Mesendoderm (in vitro differentiated cells): ENCODE measurements around the gene ADAMTS12.

Source experiments
- DNase-seq: peaks from one replicate; pipeline ENCODE4 v3.0.0; 2013
- H2AK5ac ChIP-seq: 2 replicates; pipeline ENCODE4 v1.6.1; 2013; ENCODE audit warnings: low read length, inconsistent platforms
- H2BK120ac ChIP-seq: 2 replicates; pipeline ENCODE4 v1.6.1; 2013; ENCODE audit warnings: low read depth, mild to moderate bottlenecking, low read length, moderate library complexity, mixed read lengths
- H2BK15ac ChIP-seq: replicated peaks from 2 replicates; pipeline ENCODE4 v1.6.1; 2013; ENCODE audit warnings: low read depth, mild to moderate bottlenecking, moderate library complexity
- H2BK5ac ChIP-seq: 2 replicates; pipeline ENCODE4 v1.6.1; 2013; ENCODE audit warnings: low read length, inconsistent platforms
- H3K18ac ChIP-seq: 2 replicates; pipeline ENCODE4 v1.6.1; 2013; ENCODE audit warnings: mild to moderate bottlenecking, low read length, mixed read lengths
- H3K23ac ChIP-seq: one replicate; pipeline ENCODE4 v1.6.1; 2013; ENCODE audit warnings: low read length
- H3K27ac ChIP-seq: 2 replicates; pipeline ENCODE4 v1.5.1; 2013; ENCODE audit warnings: low read depth, mild to moderate bottlenecking, inconsistent platforms, low read length, moderate library complexity
- H3K27me3 ChIP-seq: 2 replicates; pipeline ENCODE4 v1.6.1; 2013; ENCODE audit warnings: low read length, control low read depth, mild to moderate bottlenecking, inconsistent platforms; ENCODE audit not compliant: insufficient read depth, poor library complexity
- H3K36me3 ChIP-seq: 2 replicates; pipeline ENCODE4 v1.6.1; 2013; ENCODE audit warnings: low read length, inconsistent platforms; ENCODE audit not compliant: control insufficient read depth, insufficient read depth
- H3K4ac ChIP-seq: one replicate; pipeline ENCODE4 v1.6.1; 2013; ENCODE audit warnings: low read depth, mild to moderate bottlenecking, low read length, moderate library complexity
- H3K4me1 ChIP-seq: 2 replicates; pipeline ENCODE4 v1.6.1; 2013; ENCODE audit warnings: low read depth, low read length, inconsistent platforms; ENCODE audit not compliant: control insufficient read depth
- H3K4me2 ChIP-seq: 2 replicates; pipeline ENCODE4 v1.6.1; 2013; ENCODE audit warnings: low read length
- H3K4me3 ChIP-seq: 2 replicates; pipeline ENCODE4 v1.5.1; 2013; ENCODE audit warnings: mild to moderate bottlenecking, low read length
- H3K56ac ChIP-seq: one replicate; pipeline ENCODE4 v1.6.1; 2013; ENCODE audit warnings: low read length
- H3K79me1 ChIP-seq: 2 replicates; pipeline ENCODE4 v1.6.1; 2013; ENCODE audit warnings: low read length, inconsistent platforms
- H3K79me2 ChIP-seq: 2 replicates; pipeline ENCODE4 v1.6.1; 2013; ENCODE audit warnings: mild to moderate bottlenecking, low read length; ENCODE audit not compliant: control insufficient read depth, insufficient read depth
- H3K9ac ChIP-seq: 2 replicates; pipeline ENCODE4 v1.6.1; 2013; ENCODE audit warnings: low read length, inconsistent platforms
- H4K5ac ChIP-seq: one replicate; pipeline ENCODE4 v1.6.1; 2013; ENCODE audit warnings: low read length
- H4K8ac ChIP-seq: one replicate; pipeline ENCODE4 v1.6.1; 2013; ENCODE audit warnings: low read depth, mild to moderate bottlenecking, control low read depth, low read length, moderate library complexity
- WGBS: extraction: QIAGEN DNeasy Blood & Tissue Kit; methylation state at CpG from one replicate; pipeline ENCODE4 v1.1.7; 2013; ENCODE audit warnings: low lambda C conversion rate, missing lambda C conversion rate; ENCODE audit not compliant: insufficient coverage; ENCODE audit errors: extremely low coverage; 5-methylcytosine and 5-hydroxymethylcytosine counted together

The ADAMTS12 gene

GRCh38 chr5:33614039-33614438 lies 277.8 kb downstream of the ADAMTS12 start:
- no peaks in the 10 kb centered on the region for H3K36me3 ChIP-seq
- DNase-seq = no peak
- no peak overlapping the region for H3K23ac ChIP-seq

GRCh38 chr5:33612386-33612785 lies 279.4 kb downstream of the ADAMTS12 start:
- Histone ChIP-seq H2AK5ac (no peak overlapping the region), H3K56ac (no peak overlapping the region), H3K18ac (no peak overlapping the region), H3K23ac (no peak overlapping the region), H2BK120ac (no peak overlapping the region), H3K4me2 (no peak overlapping the region), H2BK15ac (no peak overlapping the region), H3K4me3 (no peak overlapping the region), H3K36me3 (no peaks in the 10 kb centered on the region), H2BK5ac (no peak overlapping the region), H3K79me2 (no peaks in the 10 kb centered on the region), H3K4me1 (no peaks in the 10 kb centered on the region), H3K4ac (no peak overlapping the region), H4K5ac (no peak overlapping the region), H3K27me3 (no peaks in the 10 kb centered on the region), H3K27ac (no peak overlapping the region), H3K9ac (no peak overlapping the region), H4K8ac (no peak overlapping the region), H3K79me1 (no peaks in the 10 kb centered on the region)
- WGBS = no CpG with 5 or more reads among the region's 1 CpG
- no peak for DNase-seq

More at GRCh38 chr5:33614039-33614438, 277.8 kb downstream of the ADAMTS12 start:
- H2AK5ac ChIP-seq = no peak overlapping the region
- no peak overlapping the region for H3K4me2 ChIP-seq
- no peaks in the 10 kb centered on the region for H3K79me2 ChIP-seq
- WGBS = no CpG with 5 or more reads among the region's 3 CpGs
- H2BK120ac ChIP-seq = no peak overlapping the region
- H3K9ac ChIP-seq = no peak overlapping the region
- H2BK5ac ChIP-seq = no peak overlapping the region
- H3K4me3 ChIP-seq = no peak overlapping the region
- no peak overlapping the region for H3K56ac ChIP-seq
- no peaks in the 10 kb centered on the region for H3K79me1 ChIP-seq
- H3K27me3 ChIP-seq = no peaks in the 10 kb centered on the region
- no peak overlapping the region for H3K27ac ChIP-seq
- H3K4me1 ChIP-seq = no peaks in the 10 kb centered on the region
- H4K8ac ChIP-seq = no peak overlapping the region
- H3K4ac ChIP-seq = no peak overlapping the region
- no peak overlapping the region for H3K18ac ChIP-seq
- H4K5ac ChIP-seq = no peak overlapping the region
- no peak overlapping the region for H2BK15ac ChIP-seq

GRCh38 chr5:33611877-33612276 lies 279.9 kb downstream of the ADAMTS12 start:
- H4K5ac ChIP-seq = no peak overlapping the region
- no peaks in the 10 kb centered on the region for H3K36me3 ChIP-seq
- no peak overlapping the region for H3K4ac ChIP-seq
- no peak overlapping the region for H3K27ac ChIP-seq
- no peaks in the 10 kb centered on the region for H3K79me1 ChIP-seq
- H3K79me2 ChIP-seq = no peaks in the 10 kb centered on the region
- H2AK5ac ChIP-seq = no peak overlapping the region
- no peak overlapping the region for H3K9ac ChIP-seq
- H3K4me3 ChIP-seq = no peak overlapping the region
- no peaks in the 10 kb centered on the region for H3K27me3 ChIP-seq
- H2BK5ac ChIP-seq = no peak overlapping the region
- no peak for DNase-seq
- no peaks in the 10 kb centered on the region for H3K4me1 ChIP-seq
- H3K4me2 ChIP-seq = no peak overlapping the region
- no peak overlapping the region for H4K8ac ChIP-seq
- no peak overlapping the region for H3K56ac ChIP-seq
- no peak overlapping the region for H2BK15ac ChIP-seq
- WGBS = no CpG with 5 or more reads among the region's 1 CpG
- H3K23ac ChIP-seq = no peak overlapping the region
- no peak overlapping the region for H3K18ac ChIP-seq
- no peak overlapping the region for H2BK120ac ChIP-seq

- Histone ChIP-seq H2BK5ac (no peak overlapping the region), H4K8ac (no peak overlapping the region), H3K56ac (no peak overlapping the region), H3K27ac (no peak overlapping the region), H3K23ac (no peak overlapping the region), H2AK5ac (no peak overlapping the region), H3K27me3 (no peaks in the 10 kb centered on the region), H3K18ac (no peak overlapping the region), H3K4me1 (no peaks in the 10 kb centered on the region), H2BK120ac (no peak overlapping the region), H3K36me3 (no peaks in the 10 kb centered on the region), H3K4ac (no peak overlapping the region), H3K4me3 (no peak overlapping the region), H4K5ac (no peak overlapping the region), H3K4me2 (no peak overlapping the region), H3K79me1 (no peaks in the 10 kb centered on the region), H3K9ac (no peak overlapping the region), H2BK15ac (no peak overlapping the region), H3K79me2 (no peaks in the 10 kb centered on the region)
- DNase-seq = peak; percentile 8
- no CpG with 5 or more reads among the region's 8 CpGs for WGBS
Measured at GRCh38 chr5:33608344-33609041, 283.3 kb downstream of the ADAMTS12 start.

- Histone ChIP-seq H3K4me3 (no peak overlapping the region), H3K9ac (no peak overlapping the region), H4K5ac (no peak overlapping the region), H2BK15ac (no peak overlapping the region), H3K18ac (no peak overlapping the region), H3K36me3 (no peaks in the 10 kb centered on the region), H3K27ac (no peak overlapping the region), H3K79me2 (no peaks in the 10 kb centered on the region), H3K79me1 (no peaks in the 10 kb centered on the region), H3K4me1 (no peaks in the 10 kb centered on the region), H3K27me3 (no peaks in the 10 kb centered on the region), H2BK120ac (no peak overlapping the region), H3K56ac (no peak overlapping the region), H4K8ac (no peak overlapping the region), H3K4me2 (no peak overlapping the region), H3K4ac (no peak overlapping the region), H2AK5ac (no peak overlapping the region), H3K23ac (no peak overlapping the region), H2BK5ac (no peak overlapping the region)
- WGBS = no CpG with 5 or more reads among the region's 2 CpGs
- no peak for DNase-seq
Measured at GRCh38 chr5:33604503-33604902, 287.3 kb downstream of the ADAMTS12 start.

- H2BK5ac ChIP-seq = no peak overlapping the region
- no peak overlapping the region for H3K56ac ChIP-seq
- no peaks in the 10 kb centered on the region for H3K4me1 ChIP-seq
- H2BK120ac ChIP-seq = no peak overlapping the region
- no peak overlapping the region for H2AK5ac ChIP-seq
- H2BK15ac ChIP-seq = no peak overlapping the region
- H3K9ac ChIP-seq = no peak overlapping the region
- H3K4me3 ChIP-seq = no peak overlapping the region
- H4K8ac ChIP-seq = no peak overlapping the region
- H3K79me1 ChIP-seq = no peaks in the 10 kb centered on the region
- H3K27ac ChIP-seq = no peak overlapping the region
- no peak overlapping the region for H4K5ac ChIP-seq
- H3K79me2 ChIP-seq = no peaks in the 10 kb centered on the region
- no peak overlapping the region for H3K4me2 ChIP-seq
- no peak overlapping the region for H3K4ac ChIP-seq
- no peaks in the 10 kb centered on the region for H3K36me3 ChIP-seq
- H3K18ac ChIP-seq = no peak overlapping the region
- WGBS = no CpG with 5 or more reads among the region's 3 CpGs
- no peaks in the 10 kb centered on the region for H3K27me3 ChIP-seq
- peak; percentile 71 for DNase-seq
- H3K23ac ChIP-seq = no peak overlapping the region
Measured at GRCh38 chr5:33601881-33602280, 289.9 kb downstream of the ADAMTS12 start.
